SW 1271 (cell line): ENCODE results near the gene DISC1.

Experiments
- DNase-seq, 2 experiments: peaks; one replicate each; lab custom pipeline; 2025; lab: John Stamatoyannopoulos, UW

DISC1 gene

DNA sequence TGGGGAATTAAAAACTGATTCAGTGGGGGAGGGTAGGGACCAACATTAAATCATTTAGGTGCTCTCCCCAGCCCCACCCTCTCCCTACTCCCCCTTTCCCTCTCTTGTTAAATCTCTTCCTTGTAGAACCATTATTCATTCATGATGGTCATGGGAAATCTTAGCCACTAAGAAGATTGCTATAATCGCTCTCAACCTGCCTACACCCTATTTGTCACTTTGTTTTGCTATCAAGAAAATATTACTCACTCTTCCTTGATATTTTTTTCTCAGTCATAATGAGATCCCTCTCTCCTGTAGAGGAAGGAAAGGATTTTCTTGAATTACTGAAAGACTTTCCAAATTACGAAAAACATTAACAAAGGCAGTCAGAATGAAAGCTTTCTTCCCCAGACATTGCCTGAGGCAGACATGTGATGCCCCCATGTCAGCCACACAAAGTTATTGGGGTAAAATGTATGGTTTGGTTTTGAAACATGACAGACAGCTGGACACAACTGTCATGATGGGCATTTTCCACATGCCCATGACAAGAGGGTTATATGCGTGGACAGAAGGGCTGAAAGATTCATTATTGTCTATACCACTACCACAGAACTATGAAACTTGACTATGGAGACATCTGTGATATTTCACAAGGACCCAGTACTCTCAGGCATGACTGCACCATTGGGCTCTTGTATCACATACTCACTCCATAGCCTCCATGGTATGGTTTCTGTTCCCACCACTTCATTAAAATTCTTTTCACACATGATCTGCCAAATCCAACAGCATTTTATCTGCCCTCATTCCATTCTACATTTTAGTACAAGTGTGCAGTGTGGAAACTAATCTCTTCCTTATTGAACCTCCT is 420.1 kb downstream of the DISC1 start:
- no peak for DNase-seq

DNA sequence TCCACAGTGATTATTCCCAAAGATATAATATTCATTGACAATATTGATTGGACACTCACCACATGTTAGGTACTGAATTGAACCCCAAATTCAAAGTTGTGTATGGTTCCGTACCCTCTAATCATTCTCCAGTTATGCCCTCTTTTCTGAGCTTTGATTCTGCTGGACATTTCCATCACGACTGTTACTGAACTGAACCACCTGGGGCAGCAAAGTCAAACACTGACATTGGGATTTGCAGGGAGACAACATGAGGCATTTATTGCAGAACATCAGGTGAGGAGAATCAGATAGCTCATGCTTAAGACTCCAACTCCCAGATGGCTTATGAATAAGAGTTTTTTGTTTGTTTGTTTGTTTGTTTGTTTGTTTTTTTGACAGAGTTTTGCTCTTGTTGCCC is 420.9 kb downstream of the DISC1 start:
- no peak for DNase-seq

DNA sequence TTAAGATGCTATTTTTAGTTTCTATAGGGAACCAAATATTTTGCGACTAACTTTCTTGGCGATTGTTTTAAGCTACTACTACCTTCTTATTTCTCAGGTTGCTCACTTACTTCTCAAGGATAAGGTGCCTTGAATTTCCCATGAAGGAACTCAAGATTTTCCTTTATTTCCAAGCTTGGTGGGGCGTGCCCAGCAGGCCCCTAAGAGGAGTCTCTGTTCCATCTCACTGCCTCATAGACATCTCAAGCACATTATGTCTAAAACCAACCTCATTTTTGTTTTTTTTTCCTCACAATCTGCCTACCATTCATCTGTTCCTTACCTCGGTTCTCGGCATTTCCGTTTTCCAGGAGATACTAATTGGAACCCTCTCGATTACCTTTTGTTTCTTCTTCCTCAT is 421.9 kb downstream of the DISC1 start:
- no peak for DNase-seq

DNA sequence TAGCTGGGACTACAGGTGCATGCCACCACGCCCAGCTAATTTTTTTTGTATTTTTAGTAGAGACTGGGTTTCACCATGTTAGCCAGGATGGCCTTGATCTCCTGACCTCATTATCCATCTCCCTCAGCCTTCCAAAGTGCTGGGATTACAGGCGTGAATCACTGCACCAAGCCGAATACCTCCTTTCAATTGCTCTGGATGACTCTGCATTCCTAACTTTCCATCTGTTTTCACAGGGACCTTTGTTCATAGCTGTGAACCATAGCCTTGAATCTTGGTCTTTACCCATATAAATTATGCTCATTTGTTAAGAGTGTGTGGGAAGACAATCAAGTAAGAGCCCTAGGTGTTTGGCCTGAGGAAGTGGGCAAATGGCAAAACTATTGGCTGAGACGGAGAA is 422.7 kb downstream of the DISC1 start:
- DNase-seq: no peak

DNA sequence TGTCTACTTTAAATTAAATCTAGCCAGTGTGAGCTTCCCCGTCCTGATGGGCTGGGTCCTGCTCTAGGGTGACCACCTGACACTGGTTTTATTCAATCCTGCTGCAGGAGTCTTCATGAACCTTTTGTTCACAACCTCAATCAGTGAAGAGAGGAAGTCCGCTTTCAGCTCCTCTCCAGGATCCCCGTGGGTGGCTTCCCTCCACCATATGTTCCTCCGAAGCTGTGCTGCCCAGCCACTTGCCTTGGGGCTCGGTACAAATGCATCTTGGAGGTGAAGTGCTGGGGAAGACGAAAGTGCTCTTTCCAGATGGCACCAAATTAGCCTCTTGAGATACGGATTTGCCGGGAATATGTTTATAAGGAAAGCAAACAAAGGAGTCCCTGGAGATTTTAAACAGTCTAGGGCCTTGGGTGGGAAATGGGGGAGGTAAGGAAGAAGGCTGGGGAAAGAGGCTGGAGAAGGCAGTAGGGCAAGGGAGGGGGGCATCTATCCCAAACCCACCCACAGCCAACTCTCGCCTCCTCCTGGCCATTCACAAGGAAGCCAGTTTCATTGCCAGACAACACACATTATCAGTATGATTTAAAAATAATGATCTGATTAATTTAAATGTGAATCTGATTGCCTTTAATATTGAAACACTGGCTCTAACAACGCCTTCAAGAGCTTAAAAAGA is 430.8 kb downstream of the DISC1 start:
- no peak for DNase-seq

DNA sequence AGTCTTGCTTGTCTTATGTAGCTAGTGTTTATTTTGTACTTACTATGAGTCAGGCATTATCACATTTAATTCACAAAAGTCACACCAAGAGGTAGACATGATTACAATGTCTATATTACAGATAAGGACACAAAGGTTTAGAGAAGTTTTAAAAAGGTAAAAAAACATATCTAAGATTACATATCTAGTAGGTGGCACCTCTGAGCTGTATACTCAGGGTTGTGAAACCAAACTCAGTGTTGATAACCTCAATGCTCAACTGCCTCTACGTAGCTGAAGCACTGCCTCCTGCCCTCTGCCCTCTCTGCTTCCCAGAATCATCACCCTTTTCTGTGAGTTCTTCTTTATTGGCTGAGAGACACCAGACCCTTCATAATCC is 431.3 kb downstream of the DISC1 start:
- DNase-seq: no peak

DNA sequence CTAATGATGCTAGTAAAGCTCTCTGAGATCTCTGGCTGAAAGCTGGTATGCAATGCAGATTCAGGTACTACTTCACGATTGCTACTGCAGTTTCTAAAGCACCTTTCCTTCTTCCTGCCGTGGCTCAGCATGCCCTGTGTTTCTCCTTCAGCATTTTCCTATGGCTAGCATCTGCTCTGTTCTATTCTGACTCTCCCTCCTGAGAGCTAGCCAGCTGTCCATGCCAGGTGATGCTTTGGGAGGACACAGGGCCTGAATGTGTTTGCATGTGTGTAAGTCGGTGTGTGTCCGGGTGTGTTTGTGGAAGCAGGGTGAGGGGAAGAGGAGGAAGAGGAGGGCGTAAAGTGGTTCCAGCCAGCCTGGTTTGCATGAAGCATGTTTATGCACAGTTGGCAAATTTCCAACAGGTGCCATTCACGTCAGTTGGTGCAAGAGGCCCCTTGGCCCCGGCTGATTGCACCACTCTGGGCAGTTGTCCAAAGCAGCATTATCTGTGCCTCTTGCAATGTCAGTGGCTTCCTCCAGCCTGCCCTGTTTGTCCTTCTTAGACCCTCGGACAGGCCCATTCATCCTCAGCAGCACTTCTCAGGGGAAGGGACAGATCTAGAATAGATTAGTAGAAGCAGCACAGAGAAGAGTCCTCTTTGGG is 433.3 kb downstream of the DISC1 start:
- DNase-seq: no peak

DNA sequence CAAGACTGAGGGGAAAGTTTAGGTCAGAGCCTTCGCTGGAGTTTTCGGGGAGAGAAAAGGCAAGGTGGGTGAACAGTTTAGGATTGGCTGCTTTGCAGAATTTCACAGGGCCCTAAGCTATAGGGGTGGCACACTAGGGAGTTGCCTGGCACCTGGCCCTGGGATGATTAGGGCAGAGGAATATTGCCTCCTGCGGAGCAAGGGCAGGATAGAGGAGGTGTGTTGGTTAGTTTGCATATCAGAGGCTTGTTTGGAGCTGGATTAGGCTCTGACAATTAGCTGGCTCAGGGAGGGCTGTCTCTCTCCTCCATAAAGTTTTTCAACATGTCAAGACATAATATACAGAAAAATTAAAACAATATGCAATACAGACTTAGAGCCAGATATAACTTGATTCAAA is 436.4 kb downstream of the DISC1 start:
- no peak for DNase-seq

DNA sequence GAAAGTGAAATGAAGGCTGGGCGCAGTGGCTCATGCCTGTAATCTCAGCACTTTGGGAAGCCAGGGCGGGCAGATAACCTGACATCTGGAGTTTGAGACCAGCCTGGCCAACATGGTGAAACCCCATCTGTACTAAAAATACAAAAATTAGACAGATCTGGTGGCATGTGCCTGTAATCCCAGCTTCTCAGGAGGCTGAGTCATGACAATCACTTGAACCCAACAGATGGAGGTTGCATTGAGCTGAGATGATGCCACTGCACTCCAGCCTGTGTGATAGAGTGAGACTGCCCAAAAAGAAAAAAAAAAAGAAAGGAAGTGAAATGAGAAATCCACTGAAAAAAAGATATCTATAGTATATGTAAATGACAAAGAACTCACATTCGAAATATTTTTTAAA is 439.9 kb downstream of the DISC1 start:
- DNase-seq: no peak

DNA sequence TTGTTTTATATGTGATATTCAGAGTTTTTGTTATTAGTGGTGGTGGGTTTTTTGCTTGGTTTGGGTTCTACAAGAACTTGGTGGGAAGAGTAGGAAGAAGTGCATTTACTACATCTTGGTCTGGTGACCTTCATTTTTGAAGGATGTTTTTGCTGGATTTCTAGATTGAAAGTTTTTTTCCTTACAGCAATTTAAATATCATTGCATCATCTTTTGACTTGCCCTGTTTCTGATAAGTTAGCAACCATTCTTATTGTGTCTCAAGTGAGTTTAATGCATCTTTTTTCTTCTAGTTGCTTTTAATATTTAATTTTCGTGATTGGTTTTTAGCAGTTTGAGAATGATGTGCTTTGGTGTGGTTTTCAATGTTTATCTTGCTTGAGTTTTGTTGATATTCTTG is 447.7 kb downstream of the DISC1 start:
- no peak for DNase-seq

DNA sequence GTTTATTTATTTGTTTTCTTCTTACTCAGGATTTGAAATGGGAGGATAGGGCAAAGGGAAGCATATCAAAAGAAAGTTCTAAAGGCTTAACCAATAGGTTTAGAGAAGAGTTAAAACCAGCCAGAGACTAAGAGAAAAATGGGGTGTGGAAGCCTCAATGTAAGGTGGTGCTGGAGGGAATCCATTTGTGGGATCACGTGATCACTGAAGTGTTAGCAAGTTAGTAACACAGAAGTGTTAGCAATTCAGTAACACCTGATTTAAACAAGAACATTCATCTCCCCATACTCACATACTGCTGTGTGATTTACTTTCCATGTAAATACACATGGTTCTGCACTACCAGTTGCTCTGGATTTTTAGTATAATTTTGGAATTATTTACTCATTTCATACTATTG is 451.2 kb downstream of the DISC1 start:
- DNase-seq: no peak

DNA sequence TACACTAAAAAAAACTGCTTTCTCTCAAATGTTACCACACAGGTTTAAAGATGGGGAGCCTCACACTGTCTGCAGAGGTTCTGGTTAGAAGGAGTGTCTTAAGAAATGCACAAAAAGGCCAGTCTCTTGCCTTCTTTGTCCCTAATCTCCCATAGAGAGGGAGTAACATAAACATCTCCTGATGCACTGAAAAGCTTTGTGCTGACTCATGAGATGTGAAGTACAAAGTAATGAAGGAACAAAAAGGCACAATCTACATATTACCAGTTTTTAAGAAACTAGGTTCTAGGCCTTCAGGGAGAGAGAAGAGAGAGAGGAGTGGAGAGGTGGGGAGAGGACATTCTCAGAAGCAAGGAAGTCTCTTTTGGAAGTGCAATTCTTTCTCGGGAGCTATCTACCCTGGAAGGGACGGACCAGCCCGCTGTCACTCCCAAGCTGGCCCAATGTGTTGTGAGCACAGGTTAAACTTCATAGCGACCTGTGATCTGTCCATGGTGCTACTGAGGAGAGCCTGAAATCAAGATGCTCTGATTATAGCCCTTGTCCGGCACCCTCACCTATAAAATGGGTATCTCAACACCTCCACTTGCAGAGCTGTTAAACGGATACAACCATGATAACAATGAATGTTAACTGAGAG is 458.1 kb downstream of the DISC1 start:
- DNase-seq: no peak

DNA sequence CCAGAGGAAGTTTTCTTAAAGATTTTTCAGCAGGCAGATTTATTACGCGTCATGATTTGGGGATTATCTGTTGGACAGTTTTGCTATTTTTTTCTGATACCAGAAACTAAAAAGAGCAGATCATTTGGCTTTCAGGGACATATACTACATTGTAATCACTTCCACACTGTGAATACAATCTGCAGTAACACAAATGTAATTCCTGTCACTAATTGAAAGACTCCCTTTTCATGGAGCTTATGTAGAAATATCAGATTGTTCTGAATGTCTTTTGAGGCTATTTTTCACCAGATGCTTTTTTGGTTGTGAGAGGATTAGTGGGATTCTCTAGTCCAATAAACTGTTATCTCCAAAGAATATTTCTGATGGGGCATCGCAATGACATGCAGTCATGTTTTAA is 464.2 kb downstream of the DISC1 start:
- DNase-seq: no peak
